ENCODE data around the gene MYO7A. TPM values are rescaled to one million over a fixed set of nuclear protein-coding genes. Genes with fewer than 3 reads are reported as not detected.

MYO7A gene
- total and polyA plus RNA-seq, 2 experiments from 2014 or later: 1.8 to 5.4 TPM

DNA sequence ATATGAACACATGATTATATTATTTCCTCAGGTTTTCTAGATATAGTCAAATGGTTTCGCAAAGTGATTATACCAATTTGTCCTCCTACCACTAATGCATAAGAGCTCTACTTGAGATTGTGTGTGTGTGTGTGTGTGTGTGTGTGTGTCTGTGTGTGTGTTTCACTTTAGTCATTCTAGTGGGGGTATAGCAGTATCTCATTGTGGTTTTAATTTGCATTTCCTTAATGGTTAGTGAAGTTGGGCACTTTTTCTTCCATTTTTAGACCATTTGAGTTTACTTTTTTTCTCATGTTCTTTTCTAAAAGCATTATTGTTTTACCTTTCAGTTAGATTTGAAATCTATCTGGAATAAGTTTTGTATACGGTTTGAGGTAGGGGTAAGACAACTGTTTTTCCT lies 48.4 kb upstream of the MYO7A start (continued):
- no peak for TF ChIP-seq ZNF114 (CRISPR knock-in tag; IDR thresholded peaks at IDR 0.05)
- no peak for TF ChIP-seq EZH2 (IDR thresholded peaks at IDR 0.05; ENCODE audit: low read depth, unreplicated experiment)
- TF ChIP-seq, protein P1, sequence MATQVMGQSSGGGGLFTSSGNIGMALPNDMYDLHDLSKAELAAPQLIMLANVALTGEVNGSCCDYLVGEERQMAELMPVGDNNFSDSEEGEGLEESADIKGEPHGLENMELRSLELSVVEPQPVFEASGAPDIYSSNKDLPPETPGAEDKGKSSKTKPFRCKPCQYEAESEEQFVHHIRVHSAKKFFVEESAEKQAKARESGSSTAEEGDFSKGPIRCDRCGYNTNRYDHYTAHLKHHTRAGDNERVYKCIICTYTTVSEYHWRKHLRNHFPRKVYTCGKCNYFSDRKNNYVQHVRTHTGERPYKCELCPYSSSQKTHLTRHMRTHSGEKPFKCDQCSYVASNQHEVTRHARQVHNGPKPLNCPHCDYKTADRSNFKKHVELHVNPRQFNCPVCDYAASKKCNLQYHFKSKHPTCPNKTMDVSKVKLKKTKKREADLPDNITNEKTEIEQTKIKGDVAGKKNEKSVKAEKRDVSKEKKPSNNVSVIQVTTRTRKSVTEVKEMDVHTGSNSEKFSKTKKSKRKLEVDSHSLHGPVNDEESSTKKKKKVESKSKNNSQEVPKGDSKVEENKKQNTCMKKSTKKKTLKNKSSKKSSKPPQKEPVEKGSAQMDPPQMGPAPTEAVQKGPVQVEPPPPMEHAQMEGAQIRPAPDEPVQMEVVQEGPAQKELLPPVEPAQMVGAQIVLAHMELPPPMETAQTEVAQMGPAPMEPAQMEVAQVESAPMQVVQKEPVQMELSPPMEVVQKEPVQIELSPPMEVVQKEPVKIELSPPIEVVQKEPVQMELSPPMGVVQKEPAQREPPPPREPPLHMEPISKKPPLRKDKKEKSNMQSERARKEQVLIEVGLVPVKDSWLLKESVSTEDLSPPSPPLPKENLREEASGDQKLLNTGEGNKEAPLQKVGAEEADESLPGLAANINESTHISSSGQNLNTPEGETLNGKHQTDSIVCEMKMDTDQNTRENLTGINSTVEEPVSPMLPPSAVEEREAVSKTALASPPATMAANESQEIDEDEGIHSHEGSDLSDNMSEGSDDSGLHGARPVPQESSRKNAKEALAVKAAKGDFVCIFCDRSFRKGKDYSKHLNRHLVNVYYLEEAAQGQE (IDR thresholded peaks at IDR 0.05; ENCODE audit: unreplicated experiment): no peak
- TF ChIP-seq, protein P2, sequence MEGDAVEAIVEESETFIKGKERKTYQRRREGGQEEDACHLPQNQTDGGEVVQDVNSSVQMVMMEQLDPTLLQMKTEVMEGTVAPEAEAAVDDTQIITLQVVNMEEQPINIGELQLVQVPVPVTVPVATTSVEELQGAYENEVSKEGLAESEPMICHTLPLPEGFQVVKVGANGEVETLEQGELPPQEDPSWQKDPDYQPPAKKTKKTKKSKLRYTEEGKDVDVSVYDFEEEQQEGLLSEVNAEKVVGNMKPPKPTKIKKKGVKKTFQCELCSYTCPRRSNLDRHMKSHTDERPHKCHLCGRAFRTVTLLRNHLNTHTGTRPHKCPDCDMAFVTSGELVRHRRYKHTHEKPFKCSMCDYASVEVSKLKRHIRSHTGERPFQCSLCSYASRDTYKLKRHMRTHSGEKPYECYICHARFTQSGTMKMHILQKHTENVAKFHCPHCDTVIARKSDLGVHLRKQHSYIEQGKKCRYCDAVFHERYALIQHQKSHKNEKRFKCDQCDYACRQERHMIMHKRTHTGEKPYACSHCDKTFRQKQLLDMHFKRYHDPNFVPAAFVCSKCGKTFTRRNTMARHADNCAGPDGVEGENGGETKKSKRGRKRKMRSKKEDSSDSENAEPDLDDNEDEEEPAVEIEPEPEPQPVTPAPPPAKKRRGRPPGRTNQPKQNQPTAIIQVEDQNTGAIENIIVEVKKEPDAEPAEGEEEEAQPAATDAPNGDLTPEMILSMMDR (conservative IDR thresholded peaks at IDR 0.05; ENCODE audit: low read depth in 2 of 2): no peak
- no peak for TF ChIP-seq STAT1 (IDR thresholded peaks at IDR 0.05; ENCODE audit: unreplicated experiment)

DNA sequence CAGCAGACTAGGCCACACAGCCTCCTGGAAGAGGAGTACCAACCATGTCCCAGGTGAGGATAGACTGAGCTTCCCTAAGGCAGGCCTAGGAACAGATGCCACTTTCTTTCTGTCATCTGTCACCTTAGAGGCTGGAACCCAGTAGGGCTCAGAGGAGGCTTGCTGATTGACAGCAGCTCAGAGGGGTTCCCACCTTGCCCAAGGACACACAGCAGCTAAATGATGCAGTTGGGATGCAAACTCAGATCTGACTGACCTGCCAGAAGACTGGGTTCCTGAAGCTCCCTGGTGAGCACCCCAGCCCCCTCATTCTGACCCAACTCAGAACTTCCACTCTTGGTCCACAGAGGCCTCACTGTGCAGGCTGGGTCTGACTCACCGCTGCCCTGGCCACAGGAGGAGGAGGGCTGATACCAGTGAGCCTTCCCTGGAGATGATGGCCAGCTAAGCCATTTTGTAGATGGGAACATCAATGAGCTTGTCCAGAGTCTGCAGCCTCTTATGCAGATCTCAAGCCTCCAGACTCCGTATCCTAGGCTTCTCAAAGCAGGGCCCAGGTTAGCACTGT lies 47.3 kb upstream of the MYO7A start:
- H3K4me1 Mint-ChIP-seq: peaks cover 6% of the 10 kb centered on the region; the same call in 2 of the 3 replicates
- H3K9me3 Mint-ChIP-seq: no peaks in the 10 kb centered on the region; the same call in 2 of the 3 replicates
- Histone ChIP-seq H3K4me1 (ENCODE audit: insufficient read depth) (no peaks in the 10 kb centered on the region), H4K20me1 (replicated peaks; ENCODE audit: insufficient read depth) (no peaks in the 10 kb centered on the region), H3K4me3 (no peak overlapping the region), H3K27me3 (ENCODE audit: insufficient read depth) (no peaks in the 10 kb centered on the region), H3K4me2 (no peak overlapping the region), H3K36me3 (ENCODE audit: insufficient read depth) (peaks cover 5% of the 10 kb centered on the region; the same call in 1 of the 2 replicates), H3K79me2 (replicated peaks; ENCODE audit: insufficient read depth) (peaks cover 16% of the 10 kb centered on the region; the same call in 1 of the 2 replicates), H3K27ac (ENCODE audit: low read depth) (no peak overlapping the region), H3F3A (replicated peaks; ENCODE audit: low read depth) (no peaks in the 10 kb centered on the region), H3K9me2 (ENCODE audit: insufficient read depth) (no peaks in the 10 kb centered on the region), H2AFZ (no peak overlapping the region)
- ATAC-seq: no peak
- no peak for DNase-seq (ENCODE audit: low spot score)
- TF ChIP-seq, protein P3, sequence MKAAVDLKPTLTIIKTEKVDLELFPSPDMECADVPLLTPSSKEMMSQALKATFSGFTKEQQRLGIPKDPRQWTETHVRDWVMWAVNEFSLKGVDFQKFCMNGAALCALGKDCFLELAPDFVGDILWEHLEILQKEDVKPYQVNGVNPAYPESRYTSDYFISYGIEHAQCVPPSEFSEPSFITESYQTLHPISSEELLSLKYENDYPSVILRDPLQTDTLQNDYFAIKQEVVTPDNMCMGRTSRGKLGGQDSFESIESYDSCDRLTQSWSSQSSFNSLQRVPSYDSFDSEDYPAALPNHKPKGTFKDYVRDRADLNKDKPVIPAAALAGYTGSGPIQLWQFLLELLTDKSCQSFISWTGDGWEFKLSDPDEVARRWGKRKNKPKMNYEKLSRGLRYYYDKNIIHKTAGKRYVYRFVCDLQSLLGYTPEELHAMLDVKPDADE (IDR thresholded peaks at IDR 0.05): no peak
- no peak for TF ChIP-seq ZNF331 (CRISPR knock-in tag; IDR thresholded peaks at IDR 0.05; ENCODE audit: low read depth)
- H3K4me3 Mint-ChIP-seq: no peak overlapping the region
- H3K27me3 Mint-ChIP-seq (ENCODE audit: insufficient read depth, low read depth, poor library complexity): peaks cover 10% of the 10 kb centered on the region
- no peaks in the 10 kb centered on the region; the same call in 2 of the 3 replicates for H3K36me3 Mint-ChIP-seq (ENCODE audit: low read depth)
- no peak overlapping the region for H3K27ac Mint-ChIP-seq
